GM12878 (cell line): Measurements from ENCODE around the gene ITPR3. TPM values are rescaled to one million over a fixed set of nuclear protein-coding genes. Genes with fewer than 3 reads are reported as not detected.

ENCODE experiments used
- ATAC-seq: fragments of 200-7000 bp; cut with Tn5 transposase; 3 replicates; pipeline ENCODE4 v1.9.1; 2020; ENCODE audit warnings: mild to moderate bottlenecking, moderate library complexity
- BruUV-seq: library from RNA; stranded (reverse); fragments of 400-500 nt; replicated peaks from 2 replicates; lab custom pipeline; 2021; lab: Mats Ljungman, UMichigan
- CTCF ChIA-PET: fragments of 300-600 bp; sonication (Branson Sonifier 250); formaldehyde crosslinking; extraction: SDS; loops from one replicate; lab custom pipeline; 2021; ENCODE audit warnings: inconsistent platforms; lab: Yijun Ruan, JAX
- POLR2A ChIA-PET: fragments of 350-600 bp; formaldehyde crosslinking; extraction: SDS; loops from one replicate; lab custom pipeline; 2021; ENCODE audit warnings: inconsistent platforms; lab: Charles Lee
- RAD21 ChIA-PET: fragments of 300-600 bp; sonication (Branson Sonifier 250); formaldehyde crosslinking; loops from one replicate; lab custom pipeline; 2023; ENCODE audit warnings: antibody characterized with exemption; ENCODE audit not compliant: unreplicated experiment; lab: Charles Lee
- SMC1A ChIA-PET: fragments of 300-600 bp; sonication (Branson Sonifier 250); formaldehyde crosslinking; loops from one replicate; lab custom pipeline; 2023; ENCODE audit not compliant: unreplicated experiment, uncharacterized antibody; lab: Charles Lee
- DNase-seq: peaks from one replicate; pipeline ENCODE4 v3.0.0-alpha.2; 2011; ENCODE audit warnings: low read depth, low spot score
- FAIRE-seq: peaks from 3 replicates; lab custom pipeline; 2011; peaks lifted over from hg19 to GRCh38; lab: Jason Lieb, UNC
- H2AFZ ChIP-seq: 2 replicates; pipeline ENCODE4 v1.6.0; 2011; ENCODE audit warnings: low read depth, low read length, control low read depth; ENCODE audit not compliant: control insufficient read depth
- H3K27ac ChIP-seq: 2 replicates; pipeline ENCODE4 v1.5.1; 2011; ENCODE audit warnings: control low read depth; ENCODE audit not compliant: control insufficient read depth, insufficient read depth
- H3K27me3 ChIP-seq, 2 experiments: replicated peaks in 1 of 2; 2 replicates each; pipeline versions ENCODE4 v1.6.0 to v1.6.1; 2011; ENCODE audit warnings: low read length in 1 of 2; ENCODE audit not compliant: control insufficient read depth in 2 of 2, insufficient read depth in 2 of 2
- H3K36me3 ChIP-seq, 2 experiments: 2 replicates each; pipeline ENCODE4 v1.5.1; 2011; ENCODE audit warnings: low read length in 1 of 2; ENCODE audit not compliant: control insufficient read depth in 2 of 2, insufficient read depth in 2 of 2
- H3K4me1 ChIP-seq: 2 replicates; pipeline ENCODE4 v1.6.1; 2011; ENCODE audit warnings: mild to moderate bottlenecking, low read length, moderate library complexity, mixed read lengths; ENCODE audit not compliant: control insufficient read depth, insufficient read depth
- H3K4me2 ChIP-seq: 2 replicates; pipeline ENCODE4 v1.6.0; 2011; ENCODE audit warnings: control low read depth; ENCODE audit not compliant: control insufficient read depth, insufficient read depth
- H3K4me3 ChIP-seq: fragments of 200-600 bp; sonication (generic); 2 replicates; pipeline ENCODE4 v1.5.1; 2016
- H3K79me2 ChIP-seq: 2 replicates; pipeline ENCODE4 v1.6.0; 2011; ENCODE audit warnings: low read length; ENCODE audit not compliant: control insufficient read depth, insufficient read depth
- H3K9ac ChIP-seq: 2 replicates; pipeline ENCODE4 v1.8.0; 2011; ENCODE audit warnings: low read length, control low read depth, mixed read lengths; ENCODE audit not compliant: control insufficient read depth, insufficient read depth
- H3K9me3 ChIP-seq: replicated peaks from 3 replicates; pipeline ENCODE4 v1.5.1; 2011; ENCODE audit warnings: mild to moderate bottlenecking, low read length; ENCODE audit not compliant: control insufficient read depth, insufficient read depth
- H4K20me1 ChIP-seq: 2 replicates; pipeline ENCODE4 v1.6.0; 2011; ENCODE audit not compliant: control insufficient read depth, insufficient read depth
- CBFB ChIP-seq: IDR thresholded peaks from 2 replicates; pipeline ENCODE4 v1.6.1; 2016; ENCODE audit warnings: antibody characterized with exemption, low read depth
- CBX3 ChIP-seq: fragments of 200-600 bp; sonication (generic); IDR thresholded peaks from 2 replicates; pipeline ENCODE4 v1.6.1; 2016; ENCODE audit warnings: low read depth, borderline replicate concordance
- CHD4 ChIP-seq: fragments of 200-600 bp; sonication (generic); IDR thresholded peaks from 2 replicates; pipeline ENCODE4 v1.6.1; 2016; ENCODE audit warnings: mild to moderate bottlenecking
- FOXK2 ChIP-seq: fragments of 450-650 bp; IDR thresholded peaks from 2 replicates; pipeline ENCODE4 v1.6.1; 2017; ENCODE audit warnings: mild to moderate bottlenecking, moderate library complexity
- NRF1 ChIP-seq: conservative IDR thresholded peaks from 2 replicates; pipeline ENCODE4 v1.6.1; 2011; ENCODE audit warnings: mild to moderate bottlenecking, low read depth, low read length, improper control_type of control experiment
- RELA ChIP-seq: fragments of 450-650 bp; IDR thresholded peaks from 2 replicates; pipeline ENCODE4 v1.8.0; 2014; ENCODE audit warnings: borderline replicate concordance; ENCODE audit not compliant: partially characterized antibody
- ZBTB4 ChIP-seq: fragments of 450-650 bp; formaldehyde crosslinking; IDR thresholded peaks from 2 replicates; pipeline ENCODE4 v1.4.0; 2022; ENCODE audit warnings: mild to moderate bottlenecking, moderate library complexity
- ZZZ3 ChIP-seq: IDR thresholded peaks from 2 replicates; pipeline ENCODE4 v1.6.1; 2011; ENCODE audit warnings: low read depth; ENCODE audit not compliant: control insufficient read depth, insufficient read length
- WGBS: methylation state at CpG from one replicate; pipeline ENCODE4 v1.1.6; 2016; ENCODE audit warnings: low lambda C conversion rate; ENCODE audit not compliant: insufficient replicate concordance, insufficient coverage; ENCODE audit errors: missing lambda C conversion rate; 5-methylcytosine and 5-hydroxymethylcytosine counted together
- in situ Hi-C: fragments of 300-500 bp; cut with MboI; formaldehyde crosslinking; loops from 9 replicates; pipeline ENCODE4 v1.14.3; 2018; ENCODE audit warnings: mixed read lengths
- intact Hi-C: fragments of 100-400 bp; cut with micrococcal nuclease; formaldehyde crosslinking; loops from one replicate; pipeline ENCODE4 v1.14.2; 2022; ENCODE audit not compliant: unreplicated experiment
- polyA plus RNA-seq, 11 experiments: library from polyadenylated mRNA; depleted of rRNA in 4 of 11; unstranded in 6 of 11; stranded (reverse) in 5 of 11; fragments of >200 nt; fragmentation: Nextera tagmentation in 4 of 11; fragmentation: Illumina TruSeq in 1 of 11; extraction: Ambion mirVana in 4 of 11; extraction: Trizol in 1 of 11; gene quantifications; 1 replicate in 1 of 11; 2 replicates in 10 of 11; pipeline versions ENCODE4 v1.2.1 to v1.2.3, GENCODE V29; 2011 to 2016; ENCODE audit warnings: inconsistent platforms in 2 of 11, missing spikeins in 2 of 11, low read depth in 1 of 11
- total RNA-seq, 4 experiments: library from RNA; depleted of rRNA in 3 of 4; stranded (reverse); fragments of >200 nt in 3 of 4; fragmentation: Illumina TruSeq in 1 of 4; extraction: Trizol in 1 of 4; gene quantifications; 2 replicates each; pipeline versions ENCODE4 v1.2.1 to v1.2.3, GENCODE V29; 2013 to 2021
- TF ChIP-seq, protein P1 (sequence below): fragments of 150-350 bp; IDR thresholded peaks from 2 replicates; pipeline ENCODE4 v1.6.1; 2016; ENCODE audit warnings: low read depth, low read length

ITPR3 gene
- total and polyA plus RNA-seq, 10 of the 15 experiments (the other 5 are each of a cell fraction or from before 2014, with no cell fraction given), result 0.32 to 34.0 (median 11.9) TPM

GRCh38 chr6:33576668-33577067, 44.5 kb upstream of the ITPR3 start:
- intact Hi-C loops, result loop anchor here (10.0 kb wide), 1 partner anchor 372 kb away; the partner anchor contains the start of genes HSD17B8, RING1, RXRB and SLC39A7
- WGBS, result 95% methylated on average over 11 of the region's 11 CpGs
- no peak overlapping the region for H2AFZ ChIP-seq

More at GRCh38 chr6:33576668-33577067, 44.5 kb upstream of the ITPR3 start:
- Histone ChIP-seq H3K4me1 (peaks cover 21% of the 10 kb centered on the region), H3K36me3 (peaks cover 22 to 29% of the 10 kb centered on the region in 2 experiments), H3K27me3 (no peaks in the 10 kb centered on the region), H3K9me3 (no peaks in the 10 kb centered on the region; the same call in 2 of the 3 replicates), H3K4me3 (no peak overlapping the region), H3K79me2 (peaks cover 35% of the 10 kb centered on the region), H4K20me1 (no peaks in the 10 kb centered on the region; the same call in 1 of the 2 replicates), H3K27ac (peak overlapping the region; percentile 95; the same call in 1 of the 2 replicates), H3K9ac (peak overlapping the region; percentile 22; the same call in 1 of the 2 replicates), H3K4me2 (peak overlapping the region; percentile 93; the same call in 1 of the 2 replicates)
- ATAC-seq, result no peak
- ChIA-PET POLR2A (interaction anchor here (0.6 to 1.3 kb wide), 4 partner anchors 8 to 368 kb away, joined by 3 to 5 read pairs (median 3); no protein-coding TSS in a partner anchor), RAD21 (interaction anchor here (0.7 to 1.0 kb wide), 3 partner anchors 10 to 31 kb away, joined by 3 read pairs; no protein-coding TSS in a partner anchor), CTCF (interaction anchor here (0.6 to 1.1 kb wide), 3 partner anchors 11 to 150 kb away, joined by 3 to 5 read pairs (median 4); no protein-coding TSS in a partner anchor), SMC1A (interaction anchor here (0.6 to 1.3 kb wide), 2 partner anchors 43 to 67 kb away, joined by 3 read pairs; no protein-coding TSS in a partner anchor)
- no peak for FAIRE-seq
- BruUV-seq, result TSS peak; percentile 29
- no peak for DNase-seq
- TF ChIP-seq ZZZ3, result no peak
- TF ChIP-seq CBX3, result no peak
- TF ChIP-seq ZBTB4 (CRISPR knock-in tag), result no peak
- no peak for TF ChIP-seq CBFB
- no peak for TF ChIP-seq CHD4
- TF ChIP-seq NRF1, result no peak
- TF ChIP-seq FOXK2, result no peak
- TF ChIP-seq RELA, result no peak
- TF ChIP-seq, protein P1, sequence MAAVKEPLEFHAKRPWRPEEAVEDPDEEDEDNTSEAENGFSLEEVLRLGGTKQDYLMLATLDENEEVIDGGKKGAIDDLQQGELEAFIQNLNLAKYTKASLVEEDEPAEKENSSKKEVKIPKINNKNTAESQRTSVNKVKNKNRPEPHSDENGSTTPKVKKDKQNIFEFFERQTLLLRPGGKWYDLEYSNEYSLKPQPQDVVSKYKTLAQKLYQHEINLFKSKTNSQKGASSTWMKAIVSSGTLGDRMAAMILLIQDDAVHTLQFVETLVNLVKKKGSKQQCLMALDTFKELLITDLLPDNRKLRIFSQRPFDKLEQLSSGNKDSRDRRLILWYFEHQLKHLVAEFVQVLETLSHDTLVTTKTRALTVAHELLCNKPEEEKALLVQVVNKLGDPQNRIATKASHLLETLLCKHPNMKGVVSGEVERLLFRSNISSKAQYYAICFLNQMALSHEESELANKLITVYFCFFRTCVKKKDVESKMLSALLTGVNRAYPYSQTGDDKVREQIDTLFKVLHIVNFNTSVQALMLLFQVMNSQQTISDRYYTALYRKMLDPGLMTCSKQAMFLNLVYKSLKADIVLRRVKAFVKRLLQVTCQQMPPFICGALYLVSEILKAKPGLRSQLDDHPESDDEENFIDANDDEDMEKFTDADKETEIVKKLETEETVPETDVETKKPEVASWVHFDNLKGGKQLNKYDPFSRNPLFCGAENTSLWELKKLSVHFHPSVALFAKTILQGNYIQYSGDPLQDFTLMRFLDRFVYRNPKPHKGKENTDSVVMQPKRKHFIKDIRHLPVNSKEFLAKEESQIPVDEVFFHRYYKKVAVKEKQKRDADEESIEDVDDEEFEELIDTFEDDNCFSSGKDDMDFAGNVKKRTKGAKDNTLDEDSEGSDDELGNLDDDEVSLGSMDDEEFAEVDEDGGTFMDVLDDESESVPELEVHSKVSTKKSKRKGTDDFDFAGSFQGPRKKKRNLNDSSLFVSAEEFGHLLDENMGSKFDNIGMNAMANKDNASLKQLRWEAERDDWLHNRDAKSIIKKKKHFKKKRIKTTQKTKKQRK, result no peak
- in situ Hi-C loops, result no loop called here
